Tibial nerve (tissue), 4 donors: Measurements from ENCODE around the gene ELOVL7. TPM values are rescaled to one million over a fixed set of nuclear protein-coding genes. Genes with fewer than 3 reads are reported as not detected.
"Not testable (repeated sequence)": the region's sequence is repeated elsewhere in the genome, so short reads cannot be mapped to it uniquely, and the experiment has no call there.

Experiments used
- DNase-seq, 2 donors: peaks; one replicate each; pipeline ENCODE4 v3.0.0-alpha.2; 2019; ENCODE audit warnings: low spot score in 2 of 2
- H3K27ac ChIP-seq, 4 donors: fragments of 200-600 bp; sonication (generic) in 3 of 4; one replicate each; pipeline ENCODE4 v1.5.1; 2017 to 2019; ENCODE audit warnings: mild to moderate bottlenecking in 1 of 4
- H3K27me3 ChIP-seq, 2 donors: fragments of 200-600 bp; sonication (generic) in 1 of 2; one replicate each; pipeline versions ENCODE4 v1.5.1 to v1.6.0; 2017 to 2019
- H3K36me3 ChIP-seq, 3 donors: fragments of 200-600 bp; sonication (generic); one replicate each; pipeline ENCODE4 v1.5.1; 2018 to 2019
- H3K4me1 ChIP-seq, 4 donors: fragments of 200-600 bp; sonication (generic) in 3 of 4; one replicate each; pipeline ENCODE4 v1.5.1; 2017 to 2019
- H3K4me3 ChIP-seq, 4 donors: fragments of 200-600 bp; sonication (generic) in 3 of 4; one replicate each; pipeline ENCODE4 v1.5.1; 2017 to 2019; ENCODE audit warnings: mild to moderate bottlenecking in 1 of 4, moderate library complexity in 1 of 4
- H3K9me3 ChIP-seq, 4 donors: fragments of 200-600 bp; sonication (generic) in 3 of 4; one replicate each; pipeline ENCODE4 v1.5.1; 2017 to 2019
- CTCF ChIP-seq, 5 experiments: fragments of 200-600 bp in 3 of 5; fragments of 450-650 bp in 2 of 5; sonication (generic) in 3 of 5; IDR thresholded peaks; one replicate each; pipeline ENCODE4 v1.5.1; 2016 to 2019; ENCODE audit warnings: antibody characterized with exemption in 5 of 5, mild to moderate bottlenecking in 3 of 5, moderate library complexity in 2 of 5
- EP300 ChIP-seq, 2 donors: sonication (generic); formaldehyde crosslinking; IDR thresholded peaks; one replicate each; pipeline ENCODE4 v1.6.1; 2017; ENCODE audit warnings: antibody characterized with exemption in 2 of 2, mild to moderate bottlenecking in 1 of 2
- POLR2A ChIP-seq, 2 donors: fragments of 450-650 bp; IDR thresholded peaks; one replicate each; pipeline ENCODE4 v1.6.1; 2017; ENCODE audit warnings: antibody characterized with exemption in 2 of 2, mild to moderate bottlenecking in 2 of 2, moderate library complexity in 2 of 2
- WGBS, 2 donors: methylation state at CpG; one replicate each; pipeline ENCODE4 v1.1.5; 2018; 5-methylcytosine and 5-hydroxymethylcytosine counted together
- total RNA-seq, 4 donors: library from RNA; depleted of rRNA; stranded (reverse); fragments of >200 nt; gene quantifications; one replicate each; pipeline ENCODE4 v1.1.0, GENCODE V29; 2016

ELOVL7 gene
- total RNA-seq, 4 donors from 2014 or later, result 9.0 to 28.0 (median 15.8) TPM

DNA sequence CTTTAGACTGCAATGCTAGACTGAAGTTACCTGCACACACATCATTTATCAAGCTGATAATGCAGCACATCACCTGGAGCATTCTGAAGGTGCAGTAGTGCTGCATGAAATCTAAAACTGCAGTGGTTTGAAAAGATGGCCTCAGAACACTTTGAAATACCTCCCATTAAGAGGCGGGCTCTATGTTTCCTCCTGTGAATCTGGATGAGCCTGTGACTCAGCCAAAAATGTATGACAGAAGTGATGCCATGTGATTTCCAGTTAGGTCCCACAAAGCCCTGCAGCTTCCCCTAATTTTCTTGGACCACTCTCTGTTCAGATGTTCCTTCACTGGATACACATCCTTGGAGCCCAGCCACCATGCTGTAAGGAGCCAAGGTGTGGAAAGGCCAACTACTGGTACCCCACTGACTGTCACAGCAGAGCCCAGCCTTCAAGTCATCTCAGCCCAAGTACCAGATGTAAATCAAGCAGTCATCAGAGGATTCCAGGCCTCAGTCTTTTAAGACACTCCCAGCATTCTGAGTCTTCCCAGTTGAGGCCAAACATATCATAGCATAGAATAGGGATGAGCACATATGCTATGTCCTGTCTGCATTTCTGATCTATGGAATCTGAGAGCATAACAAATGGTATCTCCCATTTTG lies 116.9 kb downstream of the ELOVL7 start:
- DNase-seq, result no peak

GRCh38 chr5:60724126-60724525 lies 119.9 kb downstream of the ELOVL7 start:
- Histone ChIP-seq H3K27me3 (no peaks in the 10 kb centered on the region), H3K9me3 (no peaks in the 10 kb centered on the region), H3K27ac (no peak overlapping the region), H3K4me3 (no peak overlapping the region), H3K36me3 (no peaks in the 10 kb centered on the region), H3K4me1 (no peaks in the 10 kb centered on the region)
- 70 to 73% methylated on average over 2 of the region's 2 CpGs for whole genome bisulfite sequencing, 2 donors
- TF ChIP-seq CTCF (IDR thresholded peaks at IDR 0.05), result no peak
- no peak for DNase-seq

More for the DNA sequence above, 116.9 kb downstream of the ELOVL7 start:
- Histone ChIP-seq H3K27ac (no peak overlapping the region), H3K36me3 (no peaks in the 10 kb centered on the region), H3K4me1 (no peaks in the 10 kb centered on the region), H3K9me3 (no peaks in the 10 kb centered on the region), H3K27me3 (no peaks in the 10 kb centered on the region), H3K4me3 (no peak overlapping the region)
- TF ChIP-seq EP300 (IDR thresholded peaks at IDR 0.05), result no peak
- TF ChIP-seq POLR2A (IDR thresholded peaks at IDR 0.05), result no peak
- TF ChIP-seq CTCF (IDR thresholded peaks at IDR 0.05), result no peak
- 79 to 95% methylated on average over 1 of the region's 1 CpG for WGBS, 2 donors

DNA sequence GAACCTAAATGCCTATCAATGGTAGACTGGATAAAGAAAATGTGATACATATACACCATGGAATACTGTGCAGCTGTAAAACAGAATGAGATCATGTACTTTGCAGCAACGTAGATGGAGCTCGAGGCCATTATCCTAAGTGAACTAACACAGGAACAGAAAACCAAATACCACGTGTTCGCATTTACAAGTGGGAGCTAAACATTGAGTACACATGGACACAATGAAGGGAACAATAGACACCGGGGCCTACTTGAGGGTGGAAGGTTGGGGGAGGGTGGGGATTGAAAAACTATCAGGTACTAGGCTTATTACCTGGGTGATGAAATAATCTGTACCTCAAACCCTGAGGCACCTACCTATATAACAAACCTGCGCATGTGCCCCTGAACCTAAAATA lies 121.7 kb downstream of the ELOVL7 start:
- no peak for DNase-seq
- no peaks in the 10 kb centered on the region for H3K4me1 ChIP-seq
- no peak overlapping the region for H3K4me3 ChIP-seq
- no peaks in the 10 kb centered on the region for H3K27me3 ChIP-seq
- no peak overlapping the region for H3K27ac ChIP-seq
- TF ChIP-seq CTCF (IDR thresholded peaks at IDR 0.05) (no peak), EP300 (IDR thresholded peaks at IDR 0.05) (no peak), POLR2A (IDR thresholded peaks at IDR 0.05) (no peak)
- H3K36me3 ChIP-seq, result no peaks in the 10 kb centered on the region
- no peaks in the 10 kb centered on the region for H3K9me3 ChIP-seq
- WGBS, 2 donors, result 71% methylated on average over 6 of the region's 6 CpGs

GRCh38 chr5:60719329-60719728 lies 124.7 kb downstream of the ELOVL7 start:
- Histone ChIP-seq H3K27ac (no peak overlapping the region), H3K4me1 (no peaks in the 10 kb centered on the region), H3K4me3 (no peak overlapping the region), H3K36me3 (no peaks in the 10 kb centered on the region), H3K9me3 (peaks cover 0 to 5% (median 0%) of the 10 kb centered on the region in 4 donors), H3K27me3 (no peaks in the 10 kb centered on the region)
- TF ChIP-seq CTCF (IDR thresholded peaks at IDR 0.05), result no peak
- TF ChIP-seq POLR2A (IDR thresholded peaks at IDR 0.05), result no peak
- no peak for TF ChIP-seq EP300 (IDR thresholded peaks at IDR 0.05)
- DNase-seq, result no peak

GRCh38 chr5:60718166-60718892 lies 125.7 kb downstream of the ELOVL7 start:
- Histone ChIP-seq H3K27ac (no peak overlapping the region), H3K36me3 (no peaks in the 10 kb centered on the region), H3K4me3 (no peak overlapping the region), H3K9me3 (peaks cover 0 to 5% (median 0%) of the 10 kb centered on the region in 4 donors), H3K4me1 (no peaks in the 10 kb centered on the region), H3K27me3 (no peaks in the 10 kb centered on the region)
- no peak for DNase-seq
- WGBS, 2 donors, result 90 to 91% methylated on average over 3 of the region's 3 CpGs
- TF ChIP-seq POLR2A (IDR thresholded peaks at IDR 0.05) (no peak), EP300 (IDR thresholded peaks at IDR 0.05) (no peak), CTCF (IDR thresholded peaks at IDR 0.05) (no peak)

DNA sequence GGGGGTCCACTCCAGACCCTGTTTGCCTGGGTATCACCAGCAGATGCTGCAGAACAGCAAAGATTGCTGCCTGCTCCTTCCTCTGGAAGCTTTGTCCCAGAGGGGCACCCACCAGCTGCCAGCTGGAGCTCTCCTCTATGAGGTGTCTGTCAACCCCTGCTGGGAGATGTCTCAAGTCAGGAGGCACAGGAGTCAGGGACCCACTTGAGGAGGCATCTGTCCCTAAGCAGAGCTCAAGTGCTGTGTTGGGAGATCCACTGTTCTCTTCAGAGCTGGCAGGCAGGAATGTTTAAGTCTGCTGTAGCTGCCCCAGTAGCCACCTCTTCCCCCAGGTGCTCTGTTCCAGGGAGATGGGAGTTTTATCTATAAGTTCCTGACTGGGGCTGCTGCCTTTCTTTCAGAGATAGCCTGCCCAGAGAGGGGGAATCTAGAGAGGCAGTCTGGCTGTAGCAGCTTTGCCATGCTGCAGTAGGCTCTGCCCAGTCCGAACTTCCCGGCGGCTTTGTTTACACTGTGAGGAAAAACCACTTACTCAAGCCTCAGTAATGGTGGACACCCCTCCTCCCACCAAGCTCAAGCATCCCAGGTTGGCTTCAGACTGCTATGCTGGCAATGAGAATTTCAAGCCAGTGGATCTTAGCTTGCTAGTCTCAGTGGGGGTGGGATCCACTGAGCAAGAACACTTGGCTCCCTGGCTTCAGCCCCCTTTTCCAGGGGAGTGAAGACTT lies 128.7 kb downstream of the ELOVL7 start:
- H3K27me3 ChIP-seq, H3K27ac ChIP-seq, DNase-seq, H3K36me3 ChIP-seq, H3K4me1 ChIP-seq, H3K9me3 ChIP-seq, H3K4me3 ChIP-seq: not testable (repeated sequence)
- 90 to 98% methylated on average over 3 of the region's 3 CpGs for WGBS, 2 donors
